Activated gamma-delta T cell (primary cell): ENCODE results near the gene MXI1.
A peak's percentile ranks its signal among the peaks of the same experiment; 100 is the strongest.

ENCODE experiments used
- DNase-seq: peaks from one replicate; lab custom pipeline; 2025; lab: John Stamatoyannopoulos, UW

Gene MXI1

GRCh38 chr10:110275128-110275729 is 67.8 kb downstream of the MXI1 start:
- no peak for DNase-seq

- no peak for DNase-seq
These were observed 69.2 kb downstream of the MXI1 start for GRCh38 chr10:110276603-110277002.

- no peak for DNase-seq
These were observed 70.2 kb downstream of the MXI1 start for GRCh38 chr10:110277591-110277990.

DNA sequence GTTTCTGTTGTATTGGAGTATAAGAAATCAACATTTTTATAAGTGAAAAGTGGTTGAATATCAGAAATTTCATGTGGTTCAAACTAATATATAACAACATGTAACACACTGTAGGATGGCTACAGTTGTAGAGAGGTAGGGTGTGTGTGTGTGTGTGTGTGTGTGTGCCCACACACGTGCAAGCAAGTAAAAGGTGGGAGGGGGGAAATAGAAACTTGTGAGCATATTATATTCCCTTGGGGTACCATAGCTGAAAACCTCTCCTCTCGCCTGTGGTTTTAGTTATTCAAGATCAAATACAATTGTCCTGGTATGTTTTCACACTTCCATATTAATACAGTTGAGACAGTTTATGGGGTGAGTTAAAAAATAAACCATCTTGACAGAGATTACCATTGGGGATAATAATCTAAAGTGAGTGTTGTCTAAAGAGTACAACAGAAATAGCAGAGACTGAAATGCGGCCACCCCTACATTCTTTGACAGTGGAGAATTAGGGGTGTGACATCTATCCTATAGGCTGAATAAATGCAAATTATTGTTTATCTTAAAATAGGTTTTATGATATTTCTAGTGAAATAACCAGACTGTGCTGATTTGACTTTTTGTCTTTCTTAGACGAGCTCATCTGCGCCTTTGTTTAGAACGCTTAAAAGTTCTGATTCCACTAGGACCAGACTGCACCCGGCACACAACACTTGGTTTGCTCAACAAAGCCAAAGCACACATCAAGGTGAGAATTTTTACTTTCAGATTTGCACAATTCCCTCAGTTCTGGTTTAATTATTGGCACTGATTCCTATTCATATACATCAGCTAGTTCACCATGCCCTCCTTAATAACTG is 71.4 kb downstream of the MXI1 start:
- DNase-seq: no peak

- no peak for DNase-seq
These were observed 72.1 kb downstream of the MXI1 start for GRCh38 chr10:110279407-110279986.

- no peak for DNase-seq
These were observed 76.9 kb downstream of the MXI1 start for GRCh38 chr10:110284262-110284661.

- DNase-seq: no peak
These were observed 78.1 kb downstream of the MXI1 start for GRCh38 chr10:110285501-110285900.

DNA sequence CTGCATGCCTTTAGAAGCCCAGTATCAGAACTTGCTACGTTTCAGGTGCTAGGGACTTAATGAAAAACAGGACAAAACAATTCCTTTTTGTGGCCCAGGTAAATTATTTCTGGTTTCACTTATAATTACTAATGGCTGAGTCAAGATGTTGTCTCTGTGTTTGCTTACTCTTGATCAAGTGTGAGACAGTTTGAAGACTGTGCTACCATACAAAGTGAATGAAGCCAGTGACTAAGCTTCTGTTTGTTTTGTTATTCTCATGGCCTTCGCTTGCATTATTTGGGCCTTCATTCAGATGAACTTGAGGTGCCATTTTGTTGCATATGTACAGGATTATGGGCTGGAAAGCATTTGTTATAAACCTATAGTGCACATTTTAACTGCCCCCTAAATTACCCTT is 79.4 kb downstream of the MXI1 start:
- DNase-seq: no peak

- no peak for DNase-seq
These were observed 89.6 kb downstream of the MXI1 start for GRCh38 chr10:110296966-110297365.

- no peak for DNase-seq
These were observed 93.1 kb downstream of the MXI1 start for GRCh38 chr10:110300486-110300986.

DNA sequence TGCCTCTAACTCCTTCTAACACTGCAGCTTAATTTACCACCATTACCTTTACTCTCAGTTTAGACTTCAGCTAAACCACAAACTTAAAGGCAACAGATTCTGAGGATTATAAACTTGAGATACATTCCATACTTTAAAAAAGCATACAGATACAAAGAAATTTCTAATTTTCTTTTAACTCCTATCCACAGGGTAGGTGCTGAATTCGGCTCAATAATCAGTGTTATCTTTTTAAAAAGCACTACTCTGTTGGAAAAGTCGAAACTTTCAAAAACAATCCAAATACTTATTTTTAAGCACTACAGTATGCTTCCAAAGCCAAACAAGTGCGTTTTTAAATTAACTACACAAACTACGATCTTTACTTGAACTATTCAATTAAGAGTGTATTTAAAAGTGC is 96.3 kb downstream of the MXI1 start:
- no peak for DNase-seq

- peak; percentile 44 for DNase-seq
These were observed 97.0 kb downstream of the MXI1 start for GRCh38 chr10:110304394-110304779.

DNA sequence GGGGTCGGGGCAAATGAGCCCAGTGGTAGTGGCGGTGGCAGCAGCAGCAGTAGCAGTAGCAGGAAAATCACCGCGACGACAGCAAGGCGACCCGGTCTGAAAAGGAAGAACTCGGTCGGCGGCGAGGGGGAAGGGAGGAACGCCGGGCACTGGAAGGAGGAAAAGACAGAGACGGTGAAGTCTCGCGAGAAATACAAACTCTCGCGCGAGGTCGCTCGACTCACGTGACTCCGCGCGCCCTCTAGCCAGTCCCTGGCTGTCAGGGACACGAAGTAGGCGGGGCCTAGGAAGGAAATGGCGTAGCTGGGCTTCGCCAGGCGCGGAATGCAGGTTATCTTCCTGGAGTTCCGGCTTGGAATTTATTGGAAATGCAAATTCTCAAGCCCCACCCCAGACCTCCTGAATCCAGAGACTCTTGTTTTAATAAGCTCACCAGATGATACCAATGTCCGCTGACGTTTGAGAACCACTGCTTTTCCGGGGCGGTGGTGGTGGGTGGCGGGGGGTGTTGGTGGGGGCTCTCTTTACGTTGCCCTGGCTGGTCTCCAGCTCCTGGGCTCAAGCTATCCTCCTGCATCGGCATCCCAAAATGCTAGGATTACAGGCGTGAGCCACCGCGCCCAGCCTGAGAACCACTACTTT is 97.5 kb downstream of the MXI1 start, which contains the start of gene SMNDC1:
TSS of gene SMNDC1 (minus strand) at position 141 of the 642 bp plus-strand sequence. CDS start 1,333 bp downstream, outside the sequence.
- DNase-seq: peak; percentile 76

- no peak for DNase-seq
These were observed 98.5 kb downstream of the MXI1 start for GRCh38 chr10:110305767-110306451.

GRCh38 chr10:110306452-110306768 is 99.0 kb downstream of the MXI1 start:
- no peak for DNase-seq

GRCh38 chr10:110307805-110308204 is 100.4 kb downstream of the MXI1 start:
- no peak for DNase-seq

DNA sequence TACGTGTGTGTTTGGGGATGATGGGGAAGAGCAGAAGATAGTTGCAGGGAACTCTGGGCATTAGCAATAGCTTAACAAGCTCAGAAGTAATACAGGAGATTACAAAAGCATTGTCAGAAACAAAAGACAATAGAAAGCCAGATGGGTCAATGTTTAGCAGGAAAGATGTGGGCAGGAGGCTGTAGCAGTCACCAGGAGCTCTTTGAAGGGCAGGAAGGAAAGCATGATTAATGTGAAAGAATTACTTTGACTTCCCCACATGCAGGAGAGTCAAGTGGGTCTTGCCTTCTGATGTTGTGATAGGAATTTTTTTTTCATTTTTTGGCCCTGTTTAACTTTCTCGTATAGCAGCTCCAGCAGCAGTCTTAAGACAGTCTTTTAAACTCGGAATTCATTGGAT is 103.3 kb downstream of the MXI1 start:
- DNase-seq: no peak

GRCh38 chr10:110311357-110311949 is 104.0 kb downstream of the MXI1 start:
- DNase-seq: no peak

GRCh38 chr10:110312206-110312605 is 104.8 kb downstream of the MXI1 start:
- no peak for DNase-seq

DNA sequence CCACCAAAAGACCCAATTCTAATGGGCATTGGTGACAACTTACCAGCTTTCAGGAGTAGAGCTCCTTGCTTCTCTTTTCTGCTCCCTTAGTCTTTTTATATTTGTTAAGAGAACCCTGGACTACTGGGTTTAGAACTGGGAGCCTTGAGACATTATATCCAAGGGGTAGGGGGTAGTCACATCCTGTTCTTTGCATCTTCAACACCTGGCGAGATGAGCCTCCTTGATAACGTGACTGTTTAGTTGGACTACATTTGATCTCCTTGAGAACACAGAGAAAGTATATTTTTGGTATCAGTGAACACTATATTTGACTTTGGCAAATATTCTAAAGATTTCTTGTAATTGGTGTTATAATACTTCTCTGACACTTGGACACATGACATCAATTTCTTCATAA is 106.3 kb downstream of the MXI1 start:
- DNase-seq: no peak
